Activated naive CD4-positive, alpha-beta T cell treated with anti-CD3 and anti-CD28 coated beads, Interleukin-2, amount 10 ng/mL, durations not matched to agents 7 days and 5 days (primary cell): ENCODE data around the gene SEPHS2.
"Not testable (repeated sequence)": the region's sequence is repeated elsewhere in the genome, so short reads cannot be mapped to it uniquely, and the experiment has no call there.

Source experiments
- CTCF ChIA-PET: fragments of 350-600 bp; sonication (Branson Sonifier 250); formaldehyde crosslinking; loops from one replicate; lab custom pipeline; 2021; ENCODE audit warnings: antibody characterized with exemption; lab: Charles Lee
- DNase-seq: peaks from one replicate; pipeline ENCODE4 v3.0.0-alpha.2; 2020
- H3K27ac Mint-ChIP-seq: one replicate; pipeline ENCODE4 v1.8.0; 2021; ENCODE audit warnings: mild to moderate bottlenecking, moderate library complexity, mixed read lengths
- H3K27me3 Mint-ChIP-seq: one replicate; pipeline ENCODE4 v1.8.0; 2021; ENCODE audit warnings: mild to moderate bottlenecking, mixed read lengths
- H3K36me3 Mint-ChIP-seq: one replicate; pipeline ENCODE4 v1.8.0; 2021; ENCODE audit warnings: mixed read lengths
- H3K4me1 Mint-ChIP-seq: one replicate; pipeline ENCODE4 v1.8.0; 2021; ENCODE audit warnings: mixed read lengths
- H3K4me3 Mint-ChIP-seq: one replicate; pipeline ENCODE4 v1.8.0; 2021; ENCODE audit warnings: mild to moderate bottlenecking, moderate library complexity, mixed read lengths
- H3K9me3 Mint-ChIP-seq: one replicate; pipeline ENCODE4 v1.8.0; 2021; ENCODE audit warnings: mixed read lengths

Gene SEPHS2

GRCh38 chr16:30398661-30399434 is 46.8 kb downstream of the SEPHS2 start:
- no peak for DNase-seq
- Mint-ChIP-seq H3K27me3 (peaks cover 24% of the 10 kb centered on the region), H3K36me3 (peaks cover 24% of the 10 kb centered on the region), H3K9me3 (no peaks in the 10 kb centered on the region), H3K4me1 (peaks cover 48% of the 10 kb centered on the region), H3K27ac (no peak overlapping the region), H3K4me3 (peak overlapping the region; percentile 49)
- CTCF ChIA-PET: interaction anchor here (1.6 kb wide), 1 partner anchor 11 kb away, joined by 7 read pairs; no protein-coding TSS in a partner anchor

- Mint-ChIP-seq H3K4me1 (peaks cover 48% of the 10 kb centered on the region), H3K36me3 (peaks cover 24% of the 10 kb centered on the region), H3K4me3 (no peak overlapping the region), H3K27me3 (peaks cover 19% of the 10 kb centered on the region), H3K27ac (no peak overlapping the region), H3K9me3 (no peaks in the 10 kb centered on the region)
- no peak for DNase-seq
- CTCF ChIA-PET: no interaction called here
Observed at GRCh38 chr16:30397776-30398660, 47.7 kb downstream of the SEPHS2 start.

GRCh38 chr16:30397056-30397455 is 48.6 kb downstream of the SEPHS2 start:
- H3K4me3 Mint-ChIP-seq: peak overlapping the region; percentile 88
- DNase-seq: no peak

DNA sequence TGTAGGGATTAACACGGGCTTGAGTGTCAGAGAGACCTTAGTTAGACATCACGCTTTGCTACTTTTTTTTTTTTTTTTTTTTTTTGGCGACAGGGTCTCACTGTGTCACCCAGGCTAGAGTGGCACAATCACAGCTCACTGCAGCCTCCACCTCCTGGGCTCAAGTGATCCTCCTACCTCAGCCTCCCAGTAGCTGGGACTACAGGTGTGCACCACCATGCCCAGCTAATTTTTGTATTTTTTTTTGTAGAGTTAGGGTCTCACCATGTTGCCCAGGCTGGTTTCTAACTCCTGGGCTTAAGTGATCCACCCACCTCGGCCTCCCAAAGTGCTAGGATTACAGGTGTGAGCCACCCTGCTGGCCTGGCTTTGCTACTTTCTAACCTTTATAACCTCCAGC is 49.0 kb downstream of the SEPHS2 start:
- not testable (repeated sequence) for H3K9me3 Mint-ChIP-seq, DNase-seq, H3K27ac Mint-ChIP-seq
- Mint-ChIP-seq H3K4me1 (peaks cover 46% of the 10 kb centered on the region), H3K4me3 (peak overlapping the region; percentile 88), H3K27me3 (peaks cover 12% of the 10 kb centered on the region), H3K36me3 (peaks cover 24% of the 10 kb centered on the region)
- CTCF ChIA-PET: interaction anchor here (1.0 to 2.6 kb wide), 4 partner anchors 11 to 16 kb away, joined by 3 to 11 read pairs (median 8); partner anchors contain the start of genes SEPTIN1 and ZNF771

More at GRCh38 chr16:30397056-30397455, 48.6 kb downstream of the SEPHS2 start:
- Mint-ChIP-seq H3K4me1 (peaks cover 48% of the 10 kb centered on the region), H3K36me3 (peaks cover 24% of the 10 kb centered on the region), H3K27me3 (peaks cover 10% of the 10 kb centered on the region), H3K9me3 (no peaks in the 10 kb centered on the region), H3K27ac (peak overlapping the region; percentile 60)
- CTCF ChIA-PET: interaction anchor here (2.6 kb wide), 1 partner anchor 14 kb away, joined by 11 read pairs; the partner anchor contains the start of gene SEPTIN1

GRCh38 chr16:30395992-30396585 is 49.6 kb downstream of the SEPHS2 start:
- Mint-ChIP-seq H3K9me3 (no peaks in the 10 kb centered on the region), H3K4me3 (peak overlapping the region; percentile 88), H3K27ac (peak overlapping the region; percentile 75), H3K36me3 (peaks cover 24% of the 10 kb centered on the region), H3K4me1 (peaks cover 43% of the 10 kb centered on the region), H3K27me3 (peaks cover 15% of the 10 kb centered on the region)
- CTCF ChIA-PET: interaction anchor here (1.0 to 2.6 kb wide), 6 partner anchors 8 to 16 kb away, joined by 3 to 11 read pairs (median 5); partner anchors contain the start of genes SEPTIN1 and ZNF771
- no peak for DNase-seq

- CTCF ChIA-PET: interaction anchor here (1.0 to 2.6 kb wide), 7 partner anchors 9 to 17 kb away, joined by 3 to 11 read pairs (median 4); partner anchors contain the start of genes SEPTIN1 and ZNF771
- peaks cover 24% of the 10 kb centered on the region for H3K36me3 Mint-ChIP-seq
- peak; percentile 69 for DNase-seq
- H3K27ac Mint-ChIP-seq: peak within 1 kb of the TSS; percentile 75
- H3K9me3 Mint-ChIP-seq: no peaks in the 10 kb centered on the region
- H3K4me1 Mint-ChIP-seq: peaks cover 41% of the 10 kb centered on the region
- peaks cover 14% of the 10 kb centered on the region for H3K27me3 Mint-ChIP-seq
- peak within 1 kb of the TSS; percentile 88 for H3K4me3 Mint-ChIP-seq
Observed at GRCh38 chr16:30395155-30395991, 50.3 kb downstream of the SEPHS2 start, which contains the start of gene ZNF48. Gene ZNF48 (plus strand): TSS chr16:30395420. CDS start chr16:30395795, 375 bp downstream.

GRCh38 chr16:30394592-30395154 is 51.0 kb downstream of the SEPHS2 start:
- Mint-ChIP-seq H3K27me3 (peaks cover 12% of the 10 kb centered on the region), H3K4me1 (peaks cover 37% of the 10 kb centered on the region), H3K36me3 (peaks cover 24% of the 10 kb centered on the region), H3K27ac (peak overlapping the region; percentile 33), H3K4me3 (peak overlapping the region; percentile 85), H3K9me3 (no peaks in the 10 kb centered on the region)
- CTCF ChIA-PET: interaction anchor here (1.7 to 2.8 kb wide), 5 partner anchors 10 to 15 kb away, joined by 4 to 11 read pairs (median 9); partner anchors contain the start of genes SEPTIN1 and ZNF771
- DNase-seq: no peak
